Stimulated activated CD8-positive, alpha-beta memory T cell treated with anti-CD3 and anti-CD28 coated beads, Interleukin-12 subunit alpha, Interleukin-12 subunit beta, amount 100 ng/mL, for 4 hours (primary cell): ENCODE data around the gene PITPNB.

Source experiments
- DNase-seq: peaks from one replicate; pipeline ENCODE4 v3.0.0-alpha.2; 2020; ENCODE audit warnings: low read depth

Gene PITPNB

GRCh38 chr22:27880778-27881394 lies 38.2 kb downstream of the PITPNB start:
- DNase-seq: no peak

- DNase-seq: no peak
Observed at GRCh38 chr22:27879923-27880322, 39.1 kb downstream of the PITPNB start.

- DNase-seq: no peak
Observed at GRCh38 chr22:27878541-27878940, 40.5 kb downstream of the PITPNB start.

GRCh38 chr22:27877501-27877900 lies 41.6 kb downstream of the PITPNB start:
- DNase-seq: no peak

GRCh38 chr22:27876684-27877083 lies 42.4 kb downstream of the PITPNB start:
- DNase-seq: no peak

- DNase-seq: no peak
Observed at GRCh38 chr22:27875951-27876350, 43.1 kb downstream of the PITPNB start.

GRCh38 chr22:27874764-27875163 lies 44.3 kb downstream of the PITPNB start:
- no peak for DNase-seq

- no peak for DNase-seq
Observed at GRCh38 chr22:27874185-27874584, 44.9 kb downstream of the PITPNB start.

- DNase-seq: no peak
Observed at GRCh38 chr22:27873472-27873871, 45.6 kb downstream of the PITPNB start.

- DNase-seq: no peak
Observed at GRCh38 chr22:27872488-27872887, 46.6 kb downstream of the PITPNB start.

GRCh38 chr22:27871306-27872014 lies 47.6 kb downstream of the PITPNB start:
- no peak for DNase-seq

GRCh38 chr22:27870234-27871191 lies 48.5 kb downstream of the PITPNB start:
- DNase-seq: no peak

GRCh38 chr22:27868732-27869282 lies 50.2 kb downstream of the PITPNB start:
- DNase-seq: no peak

- DNase-seq: no peak
Observed at GRCh38 chr22:27867953-27868731, 50.9 kb downstream of the PITPNB start.

GRCh38 chr22:27867085-27867952 lies 51.7 kb downstream of the PITPNB start:
- DNase-seq: no peak

- no peak for DNase-seq
Observed at GRCh38 chr22:27866135-27867084, 52.6 kb downstream of the PITPNB start.

GRCh38 chr22:27865496-27865895 lies 53.6 kb downstream of the PITPNB start:
- DNase-seq: no peak

- DNase-seq: no peak
Observed at GRCh38 chr22:27863556-27863955, 55.5 kb downstream of the PITPNB start.

GRCh38 chr22:27863001-27863400 lies 56.1 kb downstream of the PITPNB start:
- no peak for DNase-seq
